ENCODE measurements around the gene PDIA5. TPM values are rescaled to one million over a fixed set of nuclear protein-coding genes. Genes with fewer than 3 reads are reported as not detected.

PDIA5 gene
- total RNA-seq, 1 experiment from 2014 or later = 24.3 TPM

DNA sequence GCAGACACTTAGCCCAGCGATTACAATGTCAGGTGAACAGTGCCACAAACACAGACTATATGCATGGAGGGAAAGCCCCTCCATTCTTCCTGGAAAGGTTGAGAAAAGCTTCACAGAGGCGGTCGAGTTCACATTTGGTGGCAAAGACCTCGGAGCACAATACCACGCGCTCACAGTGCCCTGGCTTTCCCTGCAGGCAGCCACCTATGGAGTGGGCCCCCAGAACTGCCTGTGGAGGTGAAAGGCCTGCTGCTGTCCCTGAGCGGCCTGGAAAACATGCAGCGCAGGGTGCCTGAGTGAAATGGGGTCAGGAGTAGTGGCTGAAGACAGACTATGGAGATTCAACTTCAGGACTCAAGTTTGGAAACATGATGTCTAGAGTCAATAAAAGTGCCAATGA lies 26.9 kb downstream of the PDIA5 start:
- Histone ChIP-seq H3T11ph (ENCODE audit: low read length) (no peak overlapping the region), H3K27ac (ENCODE audit: insufficient read length, low read depth, low read length) (no peak overlapping the region), H2BK15ac (ENCODE audit: low read depth, low read length) (no peak overlapping the region), H3K23ac (ENCODE audit: insufficient read length, low read depth, low read length) (no peak overlapping the region), H3K56ac (ENCODE audit: insufficient read length, low read depth, low read length) (no peak overlapping the region), H4K8ac (replicated peaks; ENCODE audit: insufficient read length, low read depth, low read length) (no peak overlapping the region), H3K27me3 (ENCODE audit: insufficient read depth, low read length) (no peaks in the 10 kb centered on the region), H3K9ac (ENCODE audit: extremely low read depth, insufficient read length, low read length) (no peak overlapping the region), H3K18ac (ENCODE audit: insufficient read length, low read depth, low read length) (no peak overlapping the region), H2AK5ac (ENCODE audit: insufficient read length, low read length) (no peak overlapping the region), H2BK5ac (ENCODE audit: insufficient read length, low read length) (no peak overlapping the region), H4K5ac (ENCODE audit: insufficient read length, low read depth, low read length) (no peak overlapping the region), H4K91ac (ENCODE audit: insufficient read length, low read depth, low read length) (no peak overlapping the region), H3K79me1 (ENCODE audit: insufficient read depth, low read depth, low read length, poor library complexity, severe bottlenecking) (no peaks in the 10 kb centered on the region), H2BK20ac (ENCODE audit: low read depth, low read length, poor library complexity, severe bottlenecking) (no peak overlapping the region), H3K4ac (ENCODE audit: low read depth, low read length) (no peak overlapping the region), H2AFZ (ENCODE audit: low read length) (no peak overlapping the region), H3K79me2 (ENCODE audit: insufficient read depth, low read length) (no peaks in the 10 kb centered on the region), H3K23me2 (ENCODE audit: insufficient read length, low read depth, low read length, poor library complexity, severe bottlenecking) (no peaks in the 10 kb centered on the region), H3K9me3 (ENCODE audit: control insufficient read depth, low read depth, low read length) (no peaks in the 10 kb centered on the region), H4K20me1 (ENCODE audit: control insufficient read depth, insufficient read depth, insufficient read length) (no peaks in the 10 kb centered on the region), H3K4me1 (ENCODE audit: insufficient read depth, low read length) (peaks cover 4% of the 10 kb centered on the region; the same call in 1 of the 2 replicates), H3K4me2 (ENCODE audit: insufficient read depth, insufficient read length, low read length) (no peak overlapping the region), H2BK12ac (ENCODE audit: insufficient read length, low read depth, low read length) (no peak overlapping the region), H3K14ac (ENCODE audit: insufficient read depth, low read length) (no peak overlapping the region), H2BK120ac (ENCODE audit: low read depth, low read length, poor library complexity, severe bottlenecking) (no peak overlapping the region)
- no CpG with 5 or more reads among the region's 8 CpGs for WGBS (ENCODE audit: extremely low coverage, insufficient read length, low lambda C conversion rate)
- Mint-ChIP-seq H3K4me1 (peaks cover 30 to 38% of the 10 kb centered on the region in 2 experiments), H3K27me3 (ENCODE audit: low read depth) (no peaks in the 10 kb centered on the region), H3K27ac (no peak overlapping the region; a peak in 2 of 7 replicates), H3K36me3 (ENCODE audit: insufficient read depth in 1 of 3, low read depth in 3 of 3) (peaks cover 7 to 30% (median 13%) of the 10 kb centered on the region in 3 experiments; a peak in 6 of 7 replicates), H3K9me3 (no peaks in the 10 kb centered on the region), H3K4me3 (no peak overlapping the region)
- DNase-seq = no peak
- TF ChIP-seq, protein P1, sequence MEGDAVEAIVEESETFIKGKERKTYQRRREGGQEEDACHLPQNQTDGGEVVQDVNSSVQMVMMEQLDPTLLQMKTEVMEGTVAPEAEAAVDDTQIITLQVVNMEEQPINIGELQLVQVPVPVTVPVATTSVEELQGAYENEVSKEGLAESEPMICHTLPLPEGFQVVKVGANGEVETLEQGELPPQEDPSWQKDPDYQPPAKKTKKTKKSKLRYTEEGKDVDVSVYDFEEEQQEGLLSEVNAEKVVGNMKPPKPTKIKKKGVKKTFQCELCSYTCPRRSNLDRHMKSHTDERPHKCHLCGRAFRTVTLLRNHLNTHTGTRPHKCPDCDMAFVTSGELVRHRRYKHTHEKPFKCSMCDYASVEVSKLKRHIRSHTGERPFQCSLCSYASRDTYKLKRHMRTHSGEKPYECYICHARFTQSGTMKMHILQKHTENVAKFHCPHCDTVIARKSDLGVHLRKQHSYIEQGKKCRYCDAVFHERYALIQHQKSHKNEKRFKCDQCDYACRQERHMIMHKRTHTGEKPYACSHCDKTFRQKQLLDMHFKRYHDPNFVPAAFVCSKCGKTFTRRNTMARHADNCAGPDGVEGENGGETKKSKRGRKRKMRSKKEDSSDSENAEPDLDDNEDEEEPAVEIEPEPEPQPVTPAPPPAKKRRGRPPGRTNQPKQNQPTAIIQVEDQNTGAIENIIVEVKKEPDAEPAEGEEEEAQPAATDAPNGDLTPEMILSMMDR (conservative IDR thresholded peaks at IDR 0.05) = no peak

Measured in H9 (cell line).